ENCODE results near the gene DYNC1I1. TPM values are rescaled to one million over a fixed set of nuclear protein-coding genes. Genes with fewer than 3 reads are reported as not detected.

Gene DYNC1I1
- polyA plus RNA-seq, 1 donor from 2014 or later = 28.9 TPM

DNA sequence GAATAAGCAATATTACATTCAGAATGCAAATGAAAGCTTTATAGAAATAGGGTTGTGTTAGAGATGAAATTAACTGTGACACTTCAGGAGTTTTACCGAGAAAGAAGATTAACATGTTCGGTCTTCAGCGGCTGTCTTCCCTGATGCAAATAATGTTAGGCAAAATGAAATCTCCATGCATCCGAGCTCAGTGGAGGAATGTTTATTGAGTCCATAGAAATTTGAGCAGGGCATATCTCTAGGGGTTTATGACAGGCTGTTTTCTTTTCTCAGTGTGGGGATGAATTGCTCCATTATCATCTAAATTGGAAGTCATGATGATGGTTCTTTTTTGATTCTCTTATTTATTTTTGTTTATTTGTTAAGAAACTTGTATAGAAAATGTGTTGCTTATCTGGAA lies 31.7 kb downstream of the DYNC1I1 start:
- H3K9me2 ChIP-seq (ENCODE audit: insufficient read depth, low read length) = no peaks in the 10 kb centered on the region
- TF ChIP-seq MXI1 (conservative IDR thresholded peaks at IDR 0.05; ENCODE audit: poor library complexity, severe bottlenecking) = no peak
- TF ChIP-seq TAF1 (IDR thresholded peaks at IDR 0.05; ENCODE audit: low read depth) = no peak
- TF ChIP-seq, protein P1, sequence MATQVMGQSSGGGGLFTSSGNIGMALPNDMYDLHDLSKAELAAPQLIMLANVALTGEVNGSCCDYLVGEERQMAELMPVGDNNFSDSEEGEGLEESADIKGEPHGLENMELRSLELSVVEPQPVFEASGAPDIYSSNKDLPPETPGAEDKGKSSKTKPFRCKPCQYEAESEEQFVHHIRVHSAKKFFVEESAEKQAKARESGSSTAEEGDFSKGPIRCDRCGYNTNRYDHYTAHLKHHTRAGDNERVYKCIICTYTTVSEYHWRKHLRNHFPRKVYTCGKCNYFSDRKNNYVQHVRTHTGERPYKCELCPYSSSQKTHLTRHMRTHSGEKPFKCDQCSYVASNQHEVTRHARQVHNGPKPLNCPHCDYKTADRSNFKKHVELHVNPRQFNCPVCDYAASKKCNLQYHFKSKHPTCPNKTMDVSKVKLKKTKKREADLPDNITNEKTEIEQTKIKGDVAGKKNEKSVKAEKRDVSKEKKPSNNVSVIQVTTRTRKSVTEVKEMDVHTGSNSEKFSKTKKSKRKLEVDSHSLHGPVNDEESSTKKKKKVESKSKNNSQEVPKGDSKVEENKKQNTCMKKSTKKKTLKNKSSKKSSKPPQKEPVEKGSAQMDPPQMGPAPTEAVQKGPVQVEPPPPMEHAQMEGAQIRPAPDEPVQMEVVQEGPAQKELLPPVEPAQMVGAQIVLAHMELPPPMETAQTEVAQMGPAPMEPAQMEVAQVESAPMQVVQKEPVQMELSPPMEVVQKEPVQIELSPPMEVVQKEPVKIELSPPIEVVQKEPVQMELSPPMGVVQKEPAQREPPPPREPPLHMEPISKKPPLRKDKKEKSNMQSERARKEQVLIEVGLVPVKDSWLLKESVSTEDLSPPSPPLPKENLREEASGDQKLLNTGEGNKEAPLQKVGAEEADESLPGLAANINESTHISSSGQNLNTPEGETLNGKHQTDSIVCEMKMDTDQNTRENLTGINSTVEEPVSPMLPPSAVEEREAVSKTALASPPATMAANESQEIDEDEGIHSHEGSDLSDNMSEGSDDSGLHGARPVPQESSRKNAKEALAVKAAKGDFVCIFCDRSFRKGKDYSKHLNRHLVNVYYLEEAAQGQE (IDR thresholded peaks at IDR 0.05; ENCODE audit: borderline replicate concordance) = no peak
- TF ChIP-seq, protein P2, sequence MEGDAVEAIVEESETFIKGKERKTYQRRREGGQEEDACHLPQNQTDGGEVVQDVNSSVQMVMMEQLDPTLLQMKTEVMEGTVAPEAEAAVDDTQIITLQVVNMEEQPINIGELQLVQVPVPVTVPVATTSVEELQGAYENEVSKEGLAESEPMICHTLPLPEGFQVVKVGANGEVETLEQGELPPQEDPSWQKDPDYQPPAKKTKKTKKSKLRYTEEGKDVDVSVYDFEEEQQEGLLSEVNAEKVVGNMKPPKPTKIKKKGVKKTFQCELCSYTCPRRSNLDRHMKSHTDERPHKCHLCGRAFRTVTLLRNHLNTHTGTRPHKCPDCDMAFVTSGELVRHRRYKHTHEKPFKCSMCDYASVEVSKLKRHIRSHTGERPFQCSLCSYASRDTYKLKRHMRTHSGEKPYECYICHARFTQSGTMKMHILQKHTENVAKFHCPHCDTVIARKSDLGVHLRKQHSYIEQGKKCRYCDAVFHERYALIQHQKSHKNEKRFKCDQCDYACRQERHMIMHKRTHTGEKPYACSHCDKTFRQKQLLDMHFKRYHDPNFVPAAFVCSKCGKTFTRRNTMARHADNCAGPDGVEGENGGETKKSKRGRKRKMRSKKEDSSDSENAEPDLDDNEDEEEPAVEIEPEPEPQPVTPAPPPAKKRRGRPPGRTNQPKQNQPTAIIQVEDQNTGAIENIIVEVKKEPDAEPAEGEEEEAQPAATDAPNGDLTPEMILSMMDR (IDR thresholded peaks at IDR 0.05; ENCODE audit: poor library complexity, severe bottlenecking) = no peak
- no peak for TF ChIP-seq EZH2 (IDR thresholded peaks at IDR 0.05; ENCODE audit: borderline replicate concordance, insufficient read depth, low read length, poor library complexity, severe bottlenecking)
- TF ChIP-seq POLR2AphosphoS5 (IDR thresholded peaks at IDR 0.05) = no peak
- no peak for TF ChIP-seq SMC3 (conservative IDR thresholded peaks at IDR 0.05; ENCODE audit: poor library complexity)
- TF ChIP-seq RAD21 (conservative IDR thresholded peaks at IDR 0.05) = no peak
- no peak for TF ChIP-seq EP300 (conservative IDR thresholded peaks at IDR 0.05; ENCODE audit: poor library complexity, severe bottlenecking)
- H3K9ac ChIP-seq (ENCODE audit: low read length) = no peak overlapping the region
- H3K36me3 ChIP-seq (ENCODE audit: insufficient read depth, low read length) = no peaks in the 10 kb centered on the region
- no peaks in the 10 kb centered on the region for H3K79me2 ChIP-seq (replicated peaks; ENCODE audit: insufficient read depth, low read length)
- H3F3A ChIP-seq (ENCODE audit: insufficient read depth, low read length, poor library complexity, severe bottlenecking) = no peaks in the 10 kb centered on the region
- H3K9me3 ChIP-seq (ENCODE audit: low read length) = no peaks in the 10 kb centered on the region
- no peak overlapping the region for H3K27ac ChIP-seq (ENCODE audit: low read length)
- peak overlapping the region; percentile 1 for H3K4me3 ChIP-seq (ENCODE audit: low read length)
- H4K20me1 ChIP-seq (ENCODE audit: insufficient read depth) = no peaks in the 10 kb centered on the region
- no peak overlapping the region for H2AFZ ChIP-seq (ENCODE audit: low read depth, low read length)
- H3K4me2 ChIP-seq (ENCODE audit: low read length) = peak overlapping the region; percentile 3
- no peaks in the 10 kb centered on the region for H3K27me3 ChIP-seq (ENCODE audit: insufficient read depth, low read depth, low read length)

DNA sequence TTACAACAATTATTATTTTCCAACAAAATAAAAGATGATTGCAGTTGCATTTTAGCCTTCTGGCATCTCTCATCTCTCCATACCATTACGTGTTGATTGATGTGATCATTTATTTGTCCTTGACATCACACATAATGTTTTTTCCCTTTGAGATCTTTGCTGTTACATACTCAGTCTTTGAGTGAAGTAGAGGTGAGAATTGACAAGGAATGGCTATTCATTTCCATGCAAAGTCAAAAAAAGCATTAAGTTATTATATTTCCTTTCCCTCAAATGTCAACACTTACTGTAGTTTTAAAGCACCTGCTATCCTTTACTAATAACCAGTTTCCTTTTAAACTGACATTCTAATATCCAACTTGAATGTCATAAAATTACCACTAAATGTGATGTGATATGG lies 33.6 kb downstream of the DYNC1I1 start:
- Histone ChIP-seq H3K79me2 (replicated peaks; ENCODE audit: insufficient read depth, low read length) (no peaks in the 10 kb centered on the region), H3F3A (ENCODE audit: insufficient read depth, low read length, poor library complexity, severe bottlenecking) (no peaks in the 10 kb centered on the region), H3K27me3 (ENCODE audit: insufficient read depth, low read depth, low read length) (no peaks in the 10 kb centered on the region), H3K4me2 (ENCODE audit: low read length) (no peak overlapping the region), H4K20me1 (ENCODE audit: insufficient read depth) (no peaks in the 10 kb centered on the region), H3K36me3 (ENCODE audit: insufficient read depth, low read length) (no peaks in the 10 kb centered on the region), H3K9me2 (ENCODE audit: insufficient read depth, low read length) (no peaks in the 10 kb centered on the region), H3K9me3 (ENCODE audit: low read length) (no peaks in the 10 kb centered on the region), H3K27ac (ENCODE audit: low read length) (peak overlapping the region; percentile 6), H2AFZ (ENCODE audit: low read depth, low read length) (no peak overlapping the region), H3K4me3 (ENCODE audit: low read length) (no peak overlapping the region), H3K9ac (ENCODE audit: low read length) (no peak overlapping the region)
- TF ChIP-seq POLR2AphosphoS5 (IDR thresholded peaks at IDR 0.05) (peak; percentile 53), TAF1 (IDR thresholded peaks at IDR 0.05; ENCODE audit: low read depth) (no peak), EP300 (conservative IDR thresholded peaks at IDR 0.05; ENCODE audit: poor library complexity, severe bottlenecking) (peak; percentile 87)
- TF ChIP-seq, protein P1 (IDR thresholded peaks at IDR 0.05; ENCODE audit: borderline replicate concordance) = peak; percentile 27

All from neural cell (in vitro differentiated cells).